ENCODE results near the gene APOL3. TPM values are rescaled to one million over a fixed set of nuclear protein-coding genes. Genes with fewer than 3 reads are reported as not detected.
A peak's percentile ranks its signal among the peaks of the same experiment; 100 is the strongest.

APOL3 gene
- total and polyA plus RNA-seq, 2 of the 13 experiments (the other 11 are each of a cell fraction or from before 2014, with no cell fraction given), result 3.8 to 5.4 TPM

GRCh38 chr22:36155702-36156101 is 4.9 kb downstream of the APOL3 start (continued):
- TF ChIP-seq MTERF4 (CRISPR knock-in tag; IDR thresholded peaks at IDR 0.05) (no peak), ZNF7 (CRISPR knock-in tag; IDR thresholded peaks at IDR 0.05) (no peak), ZHX1 (CRISPR knock-in tag; IDR thresholded peaks at IDR 0.05; ENCODE audit: low read depth) (no peak), CREM (IDR thresholded peaks at IDR 0.05) (no peak), CREM (CRISPR knock-in tag; IDR thresholded peaks at IDR 0.05) (no peak), ZNF30 (CRISPR knock-in tag; IDR thresholded peaks at IDR 0.05) (no peak), ZNF713 (CRISPR knock-in tag; IDR thresholded peaks at IDR 0.05) (no peak), ATRX (CRISPR knock-in tag; IDR thresholded peaks at IDR 0.05; ENCODE audit: borderline replicate concordance) (no peak), MAZ (IDR thresholded peaks at IDR 0.05; ENCODE audit: borderline replicate concordance, low read depth, low read length) (no peak), MAZ (CRISPR knock-in tag; IDR thresholded peaks at IDR 0.05; ENCODE audit: low read depth) (no peak; the same call in 1 of the 2 replicates), ZNF687 (CRISPR knock-in tag; IDR thresholded peaks at IDR 0.05) (peak; percentile 79), PHF5A (CRISPR knock-in tag; IDR thresholded peaks at IDR 0.05; ENCODE audit: low read depth, unreplicated experiment) (no peak), BATF2 (CRISPR knock-in tag; IDR thresholded peaks at IDR 0.05) (no peak), MXD1 (CRISPR knock-in tag; IDR thresholded peaks at IDR 0.05) (no peak), ZSCAN29 (CRISPR knock-in tag; conservative IDR thresholded peaks at IDR 0.05) (no peak), ZNF879 (CRISPR knock-in tag; IDR thresholded peaks at IDR 0.05) (no peak), HNRNPL (IDR thresholded peaks at IDR 0.05; ENCODE audit: low read depth, low read length) (no peak), ARNTL (CRISPR knock-in tag; IDR thresholded peaks at IDR 0.05) (no peak), TBL1XR1 (IDR thresholded peaks at IDR 0.05; ENCODE audit: borderline replicate concordance, low read length, partially characterized antibody) (no peak), ZBTB20 (CRISPR knock-in tag; IDR thresholded peaks at IDR 0.05; ENCODE audit: borderline replicate concordance, low read depth) (no peak)

Measured in HepG2 (cell line).